Measurements from ENCODE around the gene ARR3.
"Not testable (repeated sequence)": the region's sequence is repeated elsewhere in the genome, so short reads cannot be mapped to it uniquely, and the experiment has no call there.

ARR3 gene

DNA sequence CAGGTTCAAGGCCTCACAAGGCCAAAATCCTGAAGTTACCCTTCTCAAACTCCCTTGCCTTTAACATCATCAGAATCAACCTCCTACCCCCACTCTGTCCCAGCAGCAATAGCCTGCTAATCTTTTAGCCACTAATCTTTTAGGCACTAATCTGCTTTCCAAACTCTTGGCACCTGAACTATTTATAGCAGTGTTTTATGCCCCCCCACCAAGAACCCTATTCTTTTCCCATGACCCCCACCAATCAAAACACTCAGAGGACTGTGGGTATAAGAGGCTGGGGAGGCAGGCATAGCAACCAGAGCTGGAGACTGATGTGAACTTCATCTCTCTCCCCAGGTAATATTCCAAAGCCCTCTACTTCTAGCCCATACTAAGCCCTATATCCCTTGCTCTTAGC, at the start of gene ARR3:
TSS of gene ARR3 (plus strand) at position 301 of the 400 bp plus-strand sequence. CDS start 1,052 bp downstream, outside the sequence.
- no peak for DNase-seq

GRCh38 chrX:70219938-70220764, 48.0 kb upstream of the ARR3 start:
- no peak for DNase-seq

- DNase-seq = no peak
Observed at GRCh38 chrX:70226048-70226447, 42.1 kb upstream of the ARR3 start.

- no peak for DNase-seq
Observed at GRCh38 chrX:70226687-70227086, 41.4 kb upstream of the ARR3 start.

DNA sequence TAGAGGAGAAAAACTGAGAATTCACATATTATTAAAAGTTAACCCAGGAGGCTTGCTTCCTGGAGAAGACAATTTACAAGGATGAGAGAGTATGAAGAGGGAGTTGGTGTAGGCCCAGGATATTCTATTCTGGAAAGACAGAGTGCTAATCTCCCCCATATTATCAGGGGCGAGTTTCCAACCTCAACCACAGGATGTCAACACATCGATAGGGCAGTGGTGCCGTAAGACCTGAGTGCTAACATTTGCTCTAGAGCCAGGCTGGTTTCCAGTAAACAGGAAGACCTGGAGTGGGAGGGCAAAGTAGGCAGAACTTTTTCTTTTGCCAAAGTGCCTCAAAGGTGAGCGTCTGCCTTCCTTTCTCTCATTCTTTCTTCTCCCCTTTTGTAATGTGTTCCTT, 36.5 kb upstream of the ARR3 start:
- DNase-seq = no peak

DNA sequence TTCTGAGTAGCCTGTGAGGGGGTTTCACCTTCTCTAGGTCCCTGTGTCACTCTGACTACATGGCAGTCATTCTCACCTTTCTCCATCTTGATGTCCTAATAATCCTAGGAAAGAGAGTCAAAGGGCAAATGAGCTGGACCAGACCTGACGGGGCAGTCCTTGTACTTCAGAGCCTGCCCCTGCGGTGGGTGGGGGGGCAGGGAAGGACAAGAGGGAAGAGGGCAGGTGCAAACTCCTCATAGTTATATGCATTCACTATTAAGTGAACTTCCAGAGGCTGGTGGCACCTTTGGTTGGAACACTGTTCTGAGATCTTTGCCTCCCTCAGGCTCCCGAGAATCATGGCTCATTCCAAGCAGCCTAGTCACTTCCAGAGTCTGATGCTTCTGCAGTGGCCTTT, 33.8 kb upstream of the ARR3 start, which contains the start of gene AWAT1:
TSS of gene AWAT1 (plus strand) at position 301 of the 400 bp plus-strand sequence. CDS start at position 342, 41 bp downstream.
- DNase-seq = no peak

DNA sequence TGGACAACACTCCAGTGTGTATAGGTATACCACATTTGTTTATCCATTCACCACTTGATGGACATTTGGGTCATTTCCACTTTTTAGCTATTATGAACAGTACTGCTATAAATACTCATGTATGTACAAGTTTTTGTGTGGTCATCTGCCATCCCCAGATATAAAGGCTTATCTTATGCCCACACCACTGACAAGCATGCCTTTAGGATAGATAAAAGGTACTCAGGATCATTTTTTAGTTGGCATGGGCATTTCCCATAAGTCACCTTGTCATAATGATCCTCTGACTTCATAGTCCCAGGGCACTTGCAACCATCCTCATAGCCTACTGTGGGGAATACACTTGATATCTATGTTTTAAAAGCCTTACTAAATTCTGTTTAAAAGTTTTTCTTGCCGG, 27.4 kb upstream of the ARR3 start:
- no peak for DNase-seq

DNA sequence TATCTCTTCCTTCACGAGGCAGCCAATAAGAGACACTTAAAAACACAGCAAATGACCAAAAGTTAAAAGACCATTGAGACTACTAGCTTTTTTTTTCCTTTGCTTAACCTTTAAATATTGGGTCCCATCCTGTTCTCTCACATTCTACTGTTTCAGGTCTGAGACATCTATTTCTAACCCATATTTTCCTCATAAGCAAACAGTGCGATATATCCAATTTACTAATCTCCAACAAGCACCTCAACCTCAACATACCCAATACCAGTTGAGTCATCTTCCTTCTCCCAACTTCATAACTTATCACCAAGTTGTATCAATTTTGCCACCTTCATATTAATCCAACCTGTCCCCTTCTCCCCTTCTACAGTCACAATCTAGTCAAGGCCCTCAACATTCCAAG, 26.6 kb upstream of the ARR3 start:
- no peak for DNase-seq

DNA sequence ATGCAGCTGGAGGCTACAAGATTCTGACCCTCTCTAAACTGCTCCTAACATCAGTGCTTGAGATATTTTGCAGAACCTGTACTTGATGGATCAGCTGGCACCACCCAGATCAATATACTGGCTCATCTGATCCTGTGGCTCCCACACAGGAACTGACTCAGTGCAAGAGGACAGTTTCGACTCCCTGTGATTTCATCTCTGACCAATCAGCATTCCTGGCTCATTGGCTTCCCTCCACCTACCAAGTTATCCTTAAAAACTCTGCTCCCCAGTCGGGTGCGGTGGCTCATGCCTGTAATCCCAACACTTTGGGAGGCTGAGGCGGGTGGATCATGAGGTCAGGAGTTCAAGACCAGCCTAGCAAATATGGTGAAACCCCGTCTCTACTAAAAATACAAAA, 24.5 kb upstream of the ARR3 start:
- not testable (repeated sequence) for DNase-seq

GRCh38 chrX:70244881-70245280, 23.3 kb upstream of the ARR3 start:
- no peak for DNase-seq

DNA sequence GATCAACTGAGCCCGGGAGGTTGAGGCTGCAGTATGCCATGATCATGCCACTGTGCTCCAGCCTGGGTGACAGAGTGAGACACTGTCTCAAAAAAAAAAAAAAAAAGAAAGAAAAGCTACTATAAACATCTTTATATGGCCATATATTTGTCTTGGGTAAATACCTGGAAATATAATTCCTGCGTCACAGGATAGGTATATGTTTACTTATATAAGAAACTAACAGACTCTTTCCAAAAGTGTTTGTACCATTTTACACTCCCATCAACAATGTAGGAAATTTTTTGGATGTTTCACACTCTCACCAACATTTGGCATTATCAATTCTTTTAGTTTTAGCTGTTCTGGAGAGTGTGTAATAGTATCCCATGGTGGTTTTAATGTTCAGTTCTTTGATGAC, 20.9 kb upstream of the ARR3 start:
- DNase-seq = no peak

- DNase-seq = no peak
Observed at GRCh38 chrX:70252491-70252890, 15.6 kb upstream of the ARR3 start.

GRCh38 chrX:70253377-70254062, 14.6 kb upstream of the ARR3 start:
- DNase-seq = no peak

GRCh38 chrX:70254063-70254400, 14.1 kb upstream of the ARR3 start:
- DNase-seq = no peak

GRCh38 chrX:70254909-70255308, 13.2 kb upstream of the ARR3 start:
- DNase-seq = no peak

DNA sequence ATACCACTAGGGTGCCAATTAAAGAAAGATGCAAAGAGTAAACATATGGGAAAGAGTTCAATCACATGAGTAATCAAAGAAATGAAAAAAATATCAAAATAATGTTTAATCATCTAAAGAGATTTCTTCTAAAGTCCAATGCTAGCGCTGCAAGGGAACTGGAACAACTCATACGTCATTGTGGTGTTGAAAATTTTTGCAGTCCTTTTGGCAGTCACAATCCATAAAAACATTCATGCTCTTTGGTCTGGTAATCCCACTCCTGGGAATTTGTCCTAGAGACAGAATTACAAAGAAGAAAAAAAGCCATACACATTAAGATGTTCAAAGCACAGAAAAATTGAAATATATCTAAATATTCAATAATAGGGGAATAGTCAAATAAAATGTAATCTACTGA, 12.7 kb upstream of the ARR3 start:
- no peak for DNase-seq

DNA sequence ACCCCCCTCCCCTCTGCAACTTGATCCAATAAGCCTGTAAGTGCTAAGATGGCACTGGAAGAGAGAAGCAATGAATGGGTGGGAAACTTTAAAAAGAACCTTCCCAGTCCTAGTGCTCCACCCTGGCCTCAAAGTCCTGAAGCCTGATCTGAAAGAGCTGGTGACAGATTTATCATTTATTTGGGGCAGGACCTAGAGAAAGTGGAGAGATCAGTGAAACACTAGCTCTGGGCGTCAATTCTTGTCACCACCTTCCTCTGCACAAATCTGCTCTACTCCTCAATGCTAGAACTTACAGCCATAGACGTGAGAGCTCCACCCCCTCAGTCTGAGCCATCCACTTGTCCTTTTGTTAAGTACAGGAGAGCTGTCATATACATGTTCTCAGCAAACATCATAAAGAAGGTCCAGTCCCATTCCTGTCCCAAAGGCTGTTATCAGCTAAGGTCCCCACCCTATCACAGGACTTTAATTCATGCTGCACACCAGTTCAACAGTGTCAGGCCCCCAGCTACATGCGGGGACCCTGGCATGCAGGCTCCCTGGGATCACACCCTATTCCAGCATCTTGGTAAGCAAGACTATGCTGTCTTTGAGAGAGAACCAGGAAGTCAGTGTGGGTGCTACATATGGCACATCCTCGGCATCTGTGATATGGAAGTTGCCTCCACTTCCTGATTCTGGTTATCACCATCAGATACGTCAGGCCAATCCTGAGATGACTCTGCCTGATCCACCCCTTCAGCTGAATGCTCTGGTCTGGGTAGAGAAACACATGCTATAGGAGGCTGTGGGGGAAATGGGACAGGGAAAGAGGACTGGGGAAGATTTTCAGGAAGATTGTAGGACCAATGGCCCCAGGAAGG, 10.5 kb upstream of the ARR3 start:
- DNase-seq = no peak

DNA sequence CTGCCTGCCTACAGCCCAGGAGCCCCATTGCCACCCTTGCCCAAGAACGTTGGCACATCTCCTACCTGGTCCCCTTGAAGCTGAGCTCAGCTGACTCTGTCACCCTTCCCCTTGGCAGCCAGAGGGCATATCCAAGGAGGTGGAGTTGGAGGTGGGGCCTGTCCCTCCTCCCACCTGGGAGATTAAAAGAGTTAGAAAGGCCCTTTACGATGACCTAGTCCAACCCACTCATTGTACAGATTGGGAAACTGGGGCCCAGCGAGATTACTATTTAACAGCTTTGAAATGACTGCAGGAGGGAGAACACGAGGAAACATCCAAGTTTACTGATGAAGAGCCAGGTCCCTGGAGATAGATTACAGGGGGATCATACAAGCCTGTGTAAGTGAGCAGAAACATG, 8.0 kb upstream of the ARR3 start, which contains the start of gene P2RY4:
TSS of gene P2RY4 (minus strand) at position 101 of the 400 bp plus-strand sequence. CDS start 580 bp downstream, outside the sequence.
- DNase-seq = no peak

DNA sequence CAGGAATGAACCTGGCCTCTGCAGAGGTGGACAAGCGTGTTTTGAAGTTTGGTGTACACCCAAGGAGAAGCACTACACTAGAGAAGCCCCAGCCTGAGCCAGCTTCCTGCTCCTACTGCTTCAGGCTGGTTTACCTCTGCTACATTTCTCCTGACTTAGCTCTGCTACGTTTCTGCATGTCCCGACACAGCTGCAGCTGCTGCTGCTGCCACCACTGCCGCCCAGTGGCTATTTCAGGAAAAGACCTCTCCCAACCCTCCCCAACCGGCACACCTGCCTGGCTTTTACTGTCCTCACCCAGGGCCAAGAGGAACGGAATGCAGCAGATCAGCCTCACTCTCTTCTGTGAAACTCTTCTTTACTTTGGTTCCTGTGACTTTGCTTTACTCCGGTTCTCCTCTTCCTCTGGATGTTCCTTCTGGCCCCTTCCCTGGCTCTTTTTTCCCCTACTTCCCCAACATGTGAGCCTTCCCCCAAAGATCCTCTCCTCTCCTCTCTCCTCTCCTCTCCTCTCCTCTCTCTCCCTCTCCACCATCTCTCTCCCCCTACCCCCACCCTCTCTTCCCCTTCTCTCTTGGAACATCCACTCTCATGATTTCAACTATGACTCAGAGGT, 5.1 kb upstream of the ARR3 start:
- DNase-seq = no peak

GRCh38 chrX:70264784-70265183, 3.4 kb upstream of the ARR3 start:
- no peak for DNase-seq

GRCh38 chrX:70274029-70274428, 5.9 kb downstream of the ARR3 start:
- not testable (repeated sequence) for DNase-seq

DNA sequence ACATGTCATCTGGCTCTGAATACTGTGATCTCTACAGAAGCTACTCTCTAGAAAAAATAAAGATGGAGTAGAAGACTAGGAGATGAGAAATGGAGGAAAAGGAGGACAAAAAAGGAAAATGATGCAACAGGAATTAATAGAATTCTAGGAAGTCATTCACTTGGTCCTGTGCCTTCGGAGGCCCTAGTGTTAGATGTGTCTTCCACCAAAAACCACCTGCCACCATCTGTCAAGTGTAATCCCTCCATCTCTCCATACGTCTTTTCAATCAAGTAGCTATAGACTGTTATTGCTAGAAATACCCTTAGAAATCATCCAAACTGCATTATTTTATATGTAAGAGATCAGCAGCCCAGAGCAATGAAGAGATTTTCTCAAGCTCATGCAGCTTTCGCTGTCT, 10.9 kb downstream of the ARR3 start:
- no peak for DNase-seq

- DNase-seq = no peak
Observed at GRCh38 chrX:70280573-70280972, 12.4 kb downstream of the ARR3 start.
